Astrocyte (in vitro differentiated cells and primary cell): ENCODE measurements around the gene CIB4. TPM values are rescaled to one million over a fixed set of nuclear protein-coding genes. Genes with fewer than 3 reads are reported as not detected.

Experiments used
- DNase-seq: peaks from one replicate; pipeline ENCODE4 v3.0.0-alpha.2; 2010; ENCODE audit warnings: low read depth
- FAIRE-seq: peaks from 2 replicates; lab custom pipeline; 2011; peaks lifted over from hg19 to GRCh38; lab: Jason Lieb, UNC
- H2AFZ ChIP-seq: 2 replicates; pipeline ENCODE4 v1.6.0; 2012; ENCODE audit warnings: low read depth, low read length, inconsistent platforms
- H3K27ac ChIP-seq: 2 replicates; pipeline ENCODE4 v1.5.1; 2011; ENCODE audit warnings: low read depth, low read length, inconsistent platforms
- H3K27me3 ChIP-seq: 2 replicates; pipeline ENCODE4 v1.6.0; 2011; ENCODE audit warnings: low read length, inconsistent platforms; ENCODE audit not compliant: insufficient read depth
- H3K36me3 ChIP-seq: 2 replicates; pipeline ENCODE4 v1.5.1; 2011; ENCODE audit warnings: low read length, inconsistent platforms; ENCODE audit not compliant: insufficient read depth
- H3K4me1 ChIP-seq: 2 replicates; pipeline ENCODE4 v1.5.1; 2011; ENCODE audit warnings: low read length, inconsistent platforms; ENCODE audit not compliant: insufficient read depth
- H3K4me2 ChIP-seq: 2 replicates; pipeline ENCODE4 v1.6.0; 2012; ENCODE audit warnings: low read length, inconsistent platforms
- H3K4me3 ChIP-seq: 2 replicates; pipeline ENCODE4 v1.5.1; 2011; ENCODE audit warnings: low read depth, mild to moderate bottlenecking, low read length, inconsistent platforms; ENCODE audit not compliant: insufficient read depth
- H3K79me2 ChIP-seq: 2 replicates; pipeline ENCODE4 v1.6.0; 2012; ENCODE audit warnings: mild to moderate bottlenecking, low read length, inconsistent platforms; ENCODE audit not compliant: insufficient read depth
- H3K9ac ChIP-seq: 2 replicates; pipeline ENCODE4 v1.6.0; 2012; ENCODE audit warnings: mild to moderate bottlenecking, low read length, inconsistent platforms
- H3K9me3 ChIP-seq: 2 replicates; pipeline ENCODE4 v1.5.1; 2012; ENCODE audit warnings: low read depth, mild to moderate bottlenecking, low read length, inconsistent platforms; ENCODE audit not compliant: insufficient read depth
- H4K20me1 ChIP-seq: 2 replicates; pipeline ENCODE4 v1.6.0; 2012; ENCODE audit warnings: low read length, inconsistent platforms; ENCODE audit not compliant: insufficient read depth
- H3K27ac Mint-ChIP-seq: one replicate; pipeline ENCODE4 v1.8.0; 2021; ENCODE audit warnings: mild to moderate bottlenecking, mixed read lengths; ENCODE audit not compliant: unreplicated experiment
- H3K27me3 Mint-ChIP-seq: one replicate; pipeline ENCODE4 v1.8.0; 2021; ENCODE audit warnings: low read depth, mixed read lengths; ENCODE audit not compliant: unreplicated experiment
- H3K36me3 Mint-ChIP-seq: one replicate; pipeline ENCODE4 v1.8.0; 2021; ENCODE audit warnings: low read depth, mixed read lengths; ENCODE audit not compliant: unreplicated experiment
- H3K4me1 Mint-ChIP-seq: one replicate; pipeline ENCODE4 v1.8.0; 2021; ENCODE audit warnings: low read depth, mixed read lengths; ENCODE audit not compliant: unreplicated experiment
- H3K4me3 Mint-ChIP-seq: one replicate; pipeline ENCODE4 v1.8.0; 2021; ENCODE audit warnings: mild to moderate bottlenecking, moderate library complexity, mixed read lengths; ENCODE audit not compliant: unreplicated experiment
- H3K9me3 Mint-ChIP-seq: one replicate; pipeline ENCODE4 v1.8.0; 2021; ENCODE audit warnings: mild to moderate bottlenecking, mixed read lengths; ENCODE audit not compliant: unreplicated experiment
- CTCF ChIP-seq: IDR thresholded peaks from 2 replicates; pipeline ENCODE4 v1.5.1; 2011; ENCODE audit warnings: low read depth, mild to moderate bottlenecking, inconsistent platforms, low read length, moderate library complexity; ENCODE audit not compliant: insufficient read depth
- EZH2 ChIP-seq: IDR thresholded peaks from 2 replicates; pipeline ENCODE4 v1.6.1; 2012; ENCODE audit warnings: mild to moderate bottlenecking, low read length, inconsistent platforms; ENCODE audit not compliant: insufficient read depth
- total RNA-seq: library from RNA; stranded (reverse); gene quantifications from 2 replicates; pipeline ENCODE4 v1.2.1, GENCODE V29; 2021

CIB4 gene
- total RNA-seq, 1 donor from 2014 or later: not detected

DNA sequence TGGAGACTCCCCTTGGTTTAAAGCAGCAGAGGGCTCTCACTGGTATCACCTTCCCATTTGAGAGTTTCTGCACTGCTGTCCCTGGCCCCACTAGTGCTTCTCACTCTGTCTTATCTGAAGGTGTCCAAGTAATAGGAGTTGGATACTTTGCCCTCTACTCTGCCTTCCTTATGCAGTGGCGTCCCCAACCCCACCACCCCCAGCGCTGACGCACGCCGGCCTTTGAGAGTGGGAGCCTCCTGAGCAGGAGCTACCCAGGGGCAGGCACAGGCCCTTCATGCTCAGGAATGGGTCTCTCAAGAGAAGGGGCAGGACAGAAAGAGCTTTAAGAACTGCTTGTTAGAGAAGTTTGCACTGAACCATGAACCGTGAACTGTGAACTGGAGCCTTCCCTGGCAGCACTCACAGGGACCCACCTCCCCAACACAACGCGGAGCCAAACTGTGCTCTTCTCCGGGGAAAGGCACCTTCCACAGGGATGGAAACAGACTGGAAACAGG, 3.3 kb downstream of the CIB4 start:
- no peak overlapping the region for H2AFZ ChIP-seq
- H3K79me2 ChIP-seq: no peaks in the 10 kb centered on the region
- H3K36me3 ChIP-seq: no peaks in the 10 kb centered on the region
- H4K20me1 ChIP-seq: no peaks in the 10 kb centered on the region
- no peak overlapping the region for H3K4me3 ChIP-seq
- no peaks in the 10 kb centered on the region for H3K9me3 ChIP-seq
- Mint-ChIP-seq H3K36me3 (no peaks in the 10 kb centered on the region), H3K27ac (no peak overlapping the region), H3K9me3 (no peaks in the 10 kb centered on the region), H3K4me3 (no peak overlapping the region), H3K27me3 (peaks cover 29% of the 10 kb centered on the region), H3K4me1 (peaks cover 6% of the 10 kb centered on the region)
- peaks cover 8% of the 10 kb centered on the region for H3K4me1 ChIP-seq
- TF ChIP-seq EZH2: no peak
- TF ChIP-seq CTCF: no peak
- no peak for FAIRE-seq
- H3K4me2 ChIP-seq: no peak overlapping the region
- DNase-seq: no peak
- H3K27ac ChIP-seq: no peak overlapping the region
- no peak overlapping the region for H3K9ac ChIP-seq
- H3K27me3 ChIP-seq: peaks cover 27% of the 10 kb centered on the region

GRCh38 chr2:26636935-26637334, 4.2 kb downstream of the CIB4 start:
- Histone ChIP-seq H3K4me3 (no peak overlapping the region), H3K27me3 (peaks cover 21% of the 10 kb centered on the region), H2AFZ (no peak overlapping the region), H3K4me2 (no peak overlapping the region), H3K9ac (no peak overlapping the region), H3K36me3 (no peaks in the 10 kb centered on the region), H3K4me1 (peaks cover 8% of the 10 kb centered on the region), H4K20me1 (no peaks in the 10 kb centered on the region), H3K79me2 (no peaks in the 10 kb centered on the region), H3K27ac (no peak overlapping the region), H3K9me3 (no peaks in the 10 kb centered on the region)
- H3K9me3 Mint-ChIP-seq: no peaks in the 10 kb centered on the region
- no peak for TF ChIP-seq CTCF
- no peak for TF ChIP-seq EZH2
- peaks cover 6% of the 10 kb centered on the region for H3K4me1 Mint-ChIP-seq
- FAIRE-seq: no peak
- no peak overlapping the region for H3K4me3 Mint-ChIP-seq
- H3K27ac Mint-ChIP-seq: no peak overlapping the region
- no peak for DNase-seq
- peaks cover 29% of the 10 kb centered on the region for H3K27me3 Mint-ChIP-seq
- H3K36me3 Mint-ChIP-seq: no peaks in the 10 kb centered on the region

DNA sequence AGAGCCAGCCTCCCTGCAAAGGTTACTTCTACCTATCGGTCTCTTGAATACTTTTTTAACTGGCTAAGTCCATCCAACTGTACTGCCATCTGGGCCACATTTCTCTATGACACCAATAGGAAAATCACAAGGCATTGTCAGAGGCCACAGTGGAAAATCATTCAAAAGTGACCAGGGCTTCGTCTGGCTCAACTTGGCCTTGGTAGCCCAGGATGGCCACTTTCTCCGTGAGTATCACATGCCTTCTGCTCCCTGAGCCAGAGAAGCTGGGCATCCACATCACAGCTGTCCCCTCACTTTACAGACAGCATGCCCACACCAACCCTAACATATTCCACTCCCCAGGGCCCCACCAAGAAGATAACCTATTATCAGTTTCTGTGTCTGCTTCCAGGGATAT, 5.8 kb downstream of the CIB4 start:
- H3K4me3 ChIP-seq: no peak overlapping the region
- H3K4me2 ChIP-seq: no peak overlapping the region
- H4K20me1 ChIP-seq: no peaks in the 10 kb centered on the region
- Mint-ChIP-seq H3K9me3 (no peaks in the 10 kb centered on the region), H3K27ac (no peak overlapping the region), H3K4me3 (no peak overlapping the region), H3K4me1 (peaks cover 14% of the 10 kb centered on the region), H3K27me3 (peaks cover 26% of the 10 kb centered on the region), H3K36me3 (no peaks in the 10 kb centered on the region)
- H3K79me2 ChIP-seq: no peaks in the 10 kb centered on the region
- no peaks in the 10 kb centered on the region for H3K9me3 ChIP-seq
- H3K27me3 ChIP-seq: peaks cover 21% of the 10 kb centered on the region
- peaks cover 11% of the 10 kb centered on the region for H3K4me1 ChIP-seq
- H3K36me3 ChIP-seq: no peaks in the 10 kb centered on the region
- no peak for TF ChIP-seq CTCF
- no peak for TF ChIP-seq EZH2
- no peak overlapping the region for H3K9ac ChIP-seq
- FAIRE-seq: no peak
- H2AFZ ChIP-seq: no peak overlapping the region
- DNase-seq: no peak
- no peak overlapping the region for H3K27ac ChIP-seq
